ENCODE results near the gene COL5A2.

The COL5A2 gene

DNA sequence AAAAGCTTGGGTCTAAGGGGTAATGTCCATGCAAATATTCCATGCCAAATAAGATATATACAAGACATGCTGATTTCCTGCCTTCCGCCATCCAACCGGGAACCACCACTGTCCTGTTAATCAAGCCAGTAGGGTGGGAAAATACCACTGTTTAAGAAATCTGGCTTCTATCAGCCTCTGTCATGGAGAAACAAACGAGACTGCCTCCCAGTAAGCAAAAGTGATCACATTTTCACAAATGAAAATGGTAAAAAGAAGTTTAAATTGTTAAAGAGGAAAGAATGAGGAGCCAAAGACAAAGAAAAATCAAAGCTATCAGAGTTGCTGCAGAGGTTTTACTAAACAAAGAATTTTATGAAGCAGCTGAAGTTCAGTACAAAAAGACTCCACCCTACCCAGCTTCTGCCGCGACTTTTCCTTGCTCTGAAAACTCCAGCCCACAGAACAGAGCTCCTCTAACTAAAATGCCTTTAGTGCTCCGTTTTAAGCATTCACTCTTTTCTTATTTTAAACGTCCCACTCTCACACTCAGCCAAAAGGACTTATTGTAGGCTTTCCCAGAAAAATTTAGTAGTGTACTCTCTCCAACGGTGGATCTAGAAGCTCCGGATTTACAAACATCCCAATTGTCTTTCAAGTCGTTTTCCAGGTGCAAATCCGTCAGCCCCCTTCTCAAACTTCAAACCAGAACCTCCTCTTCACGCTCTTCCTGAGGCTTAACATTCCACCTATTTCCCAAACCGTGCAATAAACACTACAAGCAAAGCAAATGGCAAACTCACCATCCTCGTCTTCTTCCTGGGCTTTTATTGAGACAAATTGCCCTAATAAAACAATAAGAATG lies 613 bp downstream of the COL5A2 start:
- peak; percentile 61 for DNase-seq

DNA sequence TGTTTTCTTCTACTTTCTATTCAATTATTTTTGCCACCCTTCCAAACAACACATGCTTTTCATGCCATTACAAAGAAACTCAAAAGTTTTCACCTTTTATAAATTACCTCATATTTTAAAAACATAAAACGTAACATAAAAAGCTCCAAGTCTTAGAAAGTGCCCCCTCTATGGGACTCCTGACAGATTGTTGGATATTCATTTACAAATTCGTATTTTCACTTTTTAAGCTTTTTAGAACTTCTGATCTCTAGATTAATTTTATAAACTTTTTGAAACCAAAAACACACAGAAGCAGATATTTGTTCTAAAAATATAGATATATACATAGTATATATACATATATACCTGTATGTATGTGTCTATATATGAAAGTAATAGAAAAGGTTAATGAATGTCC lies 1.5 kb downstream of the COL5A2 start:
- DNase-seq = no peak

DNA sequence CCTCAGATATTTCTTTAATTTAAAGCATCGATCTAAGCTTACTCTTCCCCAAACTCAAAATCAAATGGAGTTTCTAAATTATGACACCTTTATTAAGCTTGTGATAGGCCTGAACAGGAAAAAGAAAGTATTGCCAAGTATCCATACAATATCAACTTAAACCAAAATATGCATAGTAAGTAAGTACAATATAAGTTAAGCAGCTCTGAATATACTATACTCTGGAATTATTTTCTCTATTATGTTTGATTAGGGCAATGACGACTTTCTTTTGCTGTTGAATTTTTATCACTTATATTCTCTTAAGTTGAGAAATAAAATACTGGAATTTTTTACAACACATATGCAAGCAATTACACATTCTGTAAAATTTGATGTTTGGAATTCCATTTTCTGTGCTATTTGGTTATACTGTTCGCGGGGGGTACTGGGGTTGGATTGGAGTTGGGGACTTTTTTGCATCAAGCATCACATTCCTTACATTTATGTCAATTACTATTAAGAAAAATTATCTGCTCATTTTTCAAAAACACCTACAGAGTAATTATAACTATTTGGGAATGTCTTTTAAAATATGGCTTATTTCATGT lies 2.2 kb downstream of the COL5A2 start:
- DNase-seq = no peak

DNA sequence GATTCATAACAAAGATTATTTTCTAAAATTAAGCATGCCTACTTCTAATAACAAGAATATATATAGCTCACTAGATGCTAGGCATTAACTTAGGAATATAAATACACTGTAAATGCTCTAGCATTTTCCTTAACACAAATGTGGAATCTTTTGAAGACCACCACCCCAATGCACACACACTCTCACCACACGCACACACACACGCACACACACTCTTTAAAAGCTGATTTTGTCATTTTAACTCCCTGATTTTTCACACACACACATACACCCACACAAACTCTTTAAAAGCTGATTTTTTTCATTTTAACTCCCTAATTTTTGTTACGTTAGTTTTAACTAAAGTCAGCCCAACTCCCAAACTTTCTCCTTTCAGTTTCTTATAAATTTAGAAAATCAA lies 3.0 kb downstream of the COL5A2 start:
- no peak for DNase-seq

DNA sequence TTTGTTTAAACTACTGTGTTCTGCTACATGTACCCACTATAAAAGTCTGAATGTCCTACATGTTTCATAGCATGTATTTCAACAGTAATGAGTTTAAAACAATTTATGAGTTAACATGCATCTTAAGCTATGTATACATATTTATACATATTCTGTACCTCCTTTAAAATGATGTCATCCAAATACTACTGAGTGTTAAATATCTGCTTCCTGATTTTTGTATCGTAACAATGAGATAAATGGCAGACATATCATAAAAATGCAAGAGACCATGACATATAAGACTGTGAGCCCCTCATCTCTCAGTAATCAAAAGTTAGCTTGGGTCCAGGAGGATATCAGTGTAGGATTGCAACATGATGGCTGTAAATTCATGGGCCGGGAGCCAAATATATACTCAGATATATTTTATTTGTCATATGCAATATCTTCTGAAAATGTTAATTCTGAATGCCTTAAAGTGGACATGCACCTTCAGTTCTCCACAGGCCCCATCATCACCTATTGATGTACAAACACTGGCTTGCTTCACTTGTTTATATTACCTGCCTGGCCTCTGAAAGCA lies 3.6 kb downstream of the COL5A2 start:
- DNase-seq = no peak

DNA sequence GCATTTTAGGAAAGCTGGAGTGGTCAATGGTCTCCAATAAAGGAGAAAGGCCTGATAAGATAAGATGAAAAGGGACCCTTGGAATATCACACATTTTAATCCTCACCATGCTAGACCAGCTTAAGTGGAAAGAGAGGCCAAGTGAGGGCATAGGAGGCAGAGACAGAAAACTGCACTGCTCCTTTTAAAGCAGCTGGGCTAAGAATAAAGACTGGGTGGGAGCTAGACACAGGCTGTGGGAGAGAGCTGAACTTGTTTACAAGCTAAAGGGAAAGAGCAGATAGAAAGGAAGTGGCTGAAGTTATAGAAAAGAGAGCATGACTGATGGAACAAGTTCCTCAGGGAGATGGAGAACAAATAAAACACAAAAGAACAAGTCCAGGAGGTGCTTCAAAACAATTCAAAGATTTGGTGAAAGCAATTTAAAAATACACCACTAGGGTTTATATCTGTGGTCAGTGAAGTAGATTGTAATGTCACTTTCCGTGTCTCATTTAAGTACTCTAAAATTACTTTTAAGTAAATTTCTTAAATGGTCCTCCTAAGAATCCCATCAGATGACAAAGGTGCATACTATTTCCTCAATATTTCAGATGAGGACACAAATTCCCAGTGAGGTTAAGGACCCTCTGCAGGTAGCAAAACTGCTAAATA lies 7.5 kb downstream of the COL5A2 start:
- no peak for DNase-seq

DNA sequence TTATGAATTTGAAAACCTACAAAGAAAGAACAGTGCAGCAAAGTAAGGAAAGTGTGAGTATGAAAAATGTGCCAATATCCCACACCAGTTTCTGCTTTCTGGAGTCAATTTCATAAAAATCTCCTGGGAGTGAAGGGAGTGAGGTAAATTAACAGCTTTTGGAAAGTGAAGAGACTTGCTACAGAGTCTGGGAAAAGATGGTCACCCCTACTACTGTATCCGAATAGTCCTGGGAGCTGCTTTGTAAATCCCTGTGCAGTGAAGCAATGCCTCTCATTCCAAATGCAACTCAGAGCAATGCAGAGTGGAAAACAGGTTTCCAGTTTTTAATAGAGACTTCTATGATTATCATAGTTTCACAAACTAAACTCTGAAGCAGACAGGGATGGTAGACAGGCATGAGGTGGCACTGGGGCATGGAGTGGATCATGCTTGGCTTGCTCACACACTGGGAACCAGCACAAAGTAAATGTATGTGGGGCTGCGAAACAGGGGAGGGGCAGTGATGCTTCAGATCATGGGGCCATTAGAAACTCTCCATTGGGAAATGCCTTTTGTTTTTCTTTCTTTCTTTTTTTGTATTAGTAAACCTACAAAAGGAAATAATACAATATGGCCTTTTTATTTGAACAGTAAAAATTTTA lies 10.6 kb downstream of the COL5A2 start:
- no peak for DNase-seq

DNA sequence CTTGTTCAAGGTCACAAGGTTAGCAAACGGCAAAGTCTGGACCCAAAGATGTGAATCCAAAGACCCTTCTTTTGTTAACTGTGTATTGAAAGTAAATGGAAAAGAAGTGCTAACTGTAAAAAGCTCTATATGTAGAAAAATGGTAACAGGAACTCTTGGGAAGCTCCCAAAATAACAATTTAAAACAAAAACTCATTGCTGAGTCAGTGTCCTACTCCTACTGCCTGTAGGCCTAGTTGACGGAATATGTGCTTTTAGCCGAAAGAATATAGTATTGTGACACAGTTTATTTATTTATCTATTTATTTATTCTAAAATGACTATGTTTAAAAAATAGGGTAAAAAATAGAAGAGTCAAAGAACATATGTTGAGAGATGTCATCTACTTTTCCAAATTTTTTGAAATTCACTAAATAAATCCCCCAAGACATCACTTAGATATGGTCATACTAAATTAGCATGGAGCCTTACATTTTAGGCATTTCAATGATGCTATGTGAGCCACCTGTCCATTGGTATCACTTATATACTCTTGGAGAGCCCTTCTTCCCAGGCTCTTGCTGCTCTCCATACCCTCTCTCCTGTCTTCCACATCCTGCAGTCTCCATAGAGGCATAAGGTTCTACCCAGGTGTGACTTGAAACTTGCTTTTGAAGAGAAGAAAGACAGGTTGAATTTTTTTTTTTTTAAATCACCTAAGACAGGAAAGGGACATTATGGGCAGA lies 13.7 kb downstream of the COL5A2 start:
- DNase-seq = no peak

DNA sequence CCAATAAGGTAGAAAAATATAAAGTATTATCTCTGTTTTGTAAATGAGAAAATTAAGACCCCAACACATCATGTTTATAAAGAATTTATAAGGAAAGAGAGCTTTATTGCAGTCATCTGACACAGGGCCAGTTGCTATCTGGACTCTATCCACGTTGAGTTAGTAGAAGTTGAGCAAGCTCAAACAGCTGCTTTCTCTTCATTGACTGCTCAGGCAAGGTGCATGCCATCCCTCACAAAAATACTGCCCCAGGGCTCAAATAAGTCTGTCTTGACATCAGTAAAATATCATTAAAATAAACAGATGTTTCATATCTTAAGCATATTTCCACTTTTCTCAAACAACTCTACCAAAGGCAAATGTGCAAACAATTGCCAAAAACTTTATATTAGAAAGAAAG lies 14.8 kb downstream of the COL5A2 start:
- peak; percentile 59 for DNase-seq

DNA sequence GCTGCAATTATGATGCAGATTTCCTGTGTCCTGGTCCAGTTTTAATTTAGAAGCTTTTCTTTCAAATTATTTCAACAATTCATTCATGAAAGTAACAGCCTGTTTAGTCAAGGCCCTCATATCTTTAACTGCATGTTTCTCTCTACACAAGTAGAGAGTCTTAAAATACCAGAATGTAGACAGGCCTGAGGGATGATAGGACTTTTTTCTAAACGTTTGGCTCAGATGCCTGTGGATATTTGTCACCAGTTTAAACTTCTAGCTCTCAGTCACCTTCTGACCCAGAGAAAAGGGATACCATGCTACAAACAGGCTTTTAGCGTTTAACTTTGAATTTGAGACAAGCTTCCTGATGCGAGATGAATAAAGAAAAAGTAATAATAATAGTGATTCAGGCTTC lies 15.7 kb downstream of the COL5A2 start:
- DNase-seq = no peak

DNA sequence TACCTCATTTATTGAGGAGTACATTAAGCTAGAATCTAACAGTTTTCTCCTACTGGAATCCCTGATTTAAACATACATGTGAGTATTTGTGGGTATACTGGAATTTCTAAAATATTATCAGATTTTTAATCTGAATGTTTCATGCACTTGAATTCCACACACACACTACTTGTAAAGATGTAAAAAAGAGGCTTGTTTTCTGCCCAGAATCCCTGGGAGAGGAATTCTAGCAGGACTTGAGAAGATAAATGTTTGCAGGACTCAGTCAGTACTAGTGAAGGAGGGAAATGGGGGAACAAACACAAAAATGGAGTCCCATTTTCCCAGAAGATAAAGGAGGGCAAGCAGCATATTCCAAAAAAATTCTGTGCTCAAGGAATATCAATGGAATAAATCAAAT lies 17.0 kb downstream of the COL5A2 start:
- DNase-seq = no peak

DNA sequence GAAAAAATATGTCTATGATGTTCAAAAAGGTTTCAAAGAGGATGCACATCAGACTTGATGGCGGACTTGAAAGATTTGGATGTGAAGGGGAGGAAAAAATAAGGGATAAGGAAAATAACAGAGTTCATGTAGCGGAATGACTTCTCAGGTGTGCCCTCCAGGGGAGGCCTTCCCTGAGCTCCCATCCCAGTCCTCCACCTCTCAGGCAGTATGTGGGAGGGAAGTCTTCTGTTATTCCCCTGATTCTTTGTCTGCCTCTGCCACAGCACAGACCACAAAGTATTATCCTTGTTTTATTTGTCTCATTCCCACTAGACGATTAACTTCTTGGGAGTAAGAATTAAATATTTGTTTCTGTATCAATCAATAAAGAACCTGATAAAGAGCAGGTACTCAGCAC lies 17.7 kb downstream of the COL5A2 start:
- no peak for DNase-seq

DNA sequence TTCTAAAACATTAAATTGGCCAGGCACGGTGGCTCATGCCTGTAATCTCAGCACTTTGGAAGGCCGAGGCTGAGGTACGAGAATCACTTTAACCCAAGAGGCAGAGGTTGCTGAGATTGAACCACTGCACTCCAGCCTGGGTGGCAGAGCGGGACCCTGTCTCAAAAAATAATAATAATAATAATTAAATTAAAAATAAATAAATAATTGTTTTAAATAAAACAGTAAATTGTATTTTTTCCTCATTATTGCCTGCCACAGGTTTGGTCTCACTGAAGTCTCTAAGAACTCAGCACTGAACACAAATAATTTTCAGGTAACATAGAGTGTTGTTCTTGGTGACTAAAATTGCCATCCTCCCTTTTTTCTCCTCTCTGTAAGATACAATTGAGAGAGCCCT lies 19.8 kb downstream of the COL5A2 start:
- no peak for DNase-seq

DNA sequence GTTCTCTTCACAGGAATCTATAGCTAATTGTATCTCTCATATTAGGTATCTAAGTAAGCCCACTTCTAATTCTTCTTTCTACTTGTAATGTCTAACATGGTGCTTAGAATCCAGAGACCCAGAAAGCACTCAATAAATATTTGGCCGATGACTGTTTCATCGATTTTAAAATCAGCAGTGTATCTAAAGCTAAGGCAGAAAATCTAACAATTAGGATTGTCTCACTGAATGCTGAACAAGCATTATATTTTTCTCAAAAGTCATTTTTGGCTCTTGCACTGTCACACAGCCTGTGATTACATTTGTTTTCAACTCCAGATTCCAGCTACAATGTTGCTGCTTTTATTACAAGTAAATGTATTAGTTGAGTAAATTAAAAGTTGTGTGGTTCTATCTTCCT lies 20.3 kb downstream of the COL5A2 start:
- no peak for DNase-seq

DNA sequence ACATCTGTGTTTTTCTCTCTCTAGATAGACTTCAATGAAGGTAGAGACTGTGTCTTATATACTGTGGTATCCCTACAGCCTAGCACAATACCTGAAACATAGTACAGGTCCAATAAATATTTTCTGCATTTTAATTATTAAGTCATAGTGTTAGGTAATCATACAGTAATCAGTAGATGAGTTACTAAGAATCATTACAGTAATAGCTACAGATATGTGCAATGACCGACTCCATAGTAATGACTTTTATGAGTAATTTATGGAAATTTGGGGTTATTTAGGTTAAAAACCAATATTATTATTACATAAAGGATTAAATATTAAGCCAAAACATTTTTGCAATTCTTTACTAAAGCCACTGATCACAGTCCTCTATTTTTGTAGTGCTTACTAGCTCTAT lies 21.6 kb downstream of the COL5A2 start:
- no peak for DNase-seq

DNA sequence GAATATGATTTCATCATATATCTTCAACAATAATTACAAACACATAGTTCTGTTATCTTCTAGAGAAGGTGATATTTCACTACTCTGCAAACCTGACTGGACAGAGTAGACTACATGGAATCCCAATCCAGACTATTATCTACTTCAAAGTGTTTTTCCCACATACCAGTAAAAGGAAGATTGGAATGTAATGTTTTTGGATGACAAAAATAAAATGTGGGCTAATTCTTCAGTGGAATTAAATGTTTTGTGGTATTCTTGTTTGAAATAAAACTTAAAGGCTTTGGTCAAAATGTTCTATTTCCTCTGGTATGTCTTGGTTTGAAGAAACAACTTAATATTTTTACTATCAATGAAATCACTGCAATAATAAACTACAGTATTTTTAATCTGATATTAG lies 22.1 kb downstream of the COL5A2 start:
- DNase-seq = no peak

DNA sequence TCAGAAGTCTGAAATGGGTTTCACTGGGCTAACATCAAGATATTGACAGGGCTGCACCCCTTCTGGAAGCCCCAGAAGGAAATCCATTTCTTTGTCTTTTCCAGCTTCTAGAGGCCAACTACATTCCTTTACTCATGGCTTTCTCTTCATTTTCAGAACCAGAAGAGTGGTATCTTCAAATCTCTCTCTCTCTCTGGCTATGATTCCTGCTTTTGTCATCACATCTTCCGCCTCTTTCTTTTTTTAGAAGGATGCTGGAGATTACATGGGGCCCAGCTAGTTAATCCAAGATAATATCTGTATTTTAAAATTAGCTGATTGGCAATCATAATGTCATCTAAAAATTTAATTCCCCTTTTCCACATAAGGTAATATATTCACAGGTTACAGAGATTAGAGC lies 23.8 kb downstream of the COL5A2 start:
- DNase-seq = no peak

DNA sequence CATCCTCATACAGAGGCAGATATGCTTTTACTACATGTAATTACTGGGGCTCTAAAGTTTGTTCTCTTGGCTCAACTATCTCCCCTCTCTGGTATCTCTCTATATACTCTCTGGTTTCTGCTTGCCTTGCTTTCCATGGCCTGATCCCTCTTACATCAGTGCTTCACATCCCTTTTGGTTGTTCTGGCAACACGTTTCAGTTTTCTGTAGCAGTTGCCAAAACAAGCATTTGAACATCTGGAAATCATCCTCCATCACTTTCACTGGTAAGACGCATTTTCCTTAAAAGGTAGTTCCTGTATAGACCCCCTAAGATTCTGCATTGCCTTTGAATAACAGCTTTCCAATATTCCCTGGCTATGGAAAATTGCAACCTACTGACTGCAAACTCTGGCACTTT lies 25.9 kb downstream of the COL5A2 start:
- no peak for DNase-seq

DNA sequence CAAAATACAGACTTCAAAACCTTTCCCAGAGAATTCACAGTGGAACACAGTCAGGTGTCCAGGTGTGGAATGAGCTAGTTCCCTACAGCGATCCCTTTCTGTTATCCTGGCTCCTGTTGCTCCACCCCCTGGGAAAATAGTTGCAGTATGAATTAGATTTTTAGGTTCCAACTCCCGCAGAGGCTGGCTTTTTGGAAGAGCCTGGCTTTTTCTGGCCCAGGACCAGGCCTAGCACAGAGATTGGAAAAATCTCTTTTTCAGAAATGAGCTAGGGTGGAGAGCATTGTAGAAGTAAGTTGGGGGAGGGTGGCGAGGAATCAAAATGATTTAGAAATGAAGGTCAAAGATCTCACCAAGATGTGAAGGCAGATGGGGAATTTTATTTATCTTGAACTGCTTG lies 27.1 kb downstream of the COL5A2 start:
- no peak for DNase-seq

DNA sequence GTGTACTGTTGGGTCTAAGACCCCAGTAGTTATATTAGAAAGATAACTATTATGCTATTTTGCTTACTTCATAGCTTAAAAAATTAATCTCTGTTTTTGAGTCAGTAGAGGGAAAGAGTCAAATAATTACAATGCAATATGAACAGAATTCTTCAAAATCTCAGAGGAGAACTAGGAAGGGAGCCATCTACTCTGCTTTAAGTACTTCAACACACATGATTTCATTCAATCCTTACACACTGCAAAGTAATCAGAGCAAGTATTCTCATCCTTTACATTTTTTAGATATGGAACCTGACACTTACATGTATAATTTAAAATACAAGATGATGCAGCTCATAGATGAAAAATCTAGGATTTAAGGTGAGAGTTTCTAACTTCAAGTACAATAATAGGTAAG lies 27.7 kb downstream of the COL5A2 start:
- no peak for DNase-seq

DNA sequence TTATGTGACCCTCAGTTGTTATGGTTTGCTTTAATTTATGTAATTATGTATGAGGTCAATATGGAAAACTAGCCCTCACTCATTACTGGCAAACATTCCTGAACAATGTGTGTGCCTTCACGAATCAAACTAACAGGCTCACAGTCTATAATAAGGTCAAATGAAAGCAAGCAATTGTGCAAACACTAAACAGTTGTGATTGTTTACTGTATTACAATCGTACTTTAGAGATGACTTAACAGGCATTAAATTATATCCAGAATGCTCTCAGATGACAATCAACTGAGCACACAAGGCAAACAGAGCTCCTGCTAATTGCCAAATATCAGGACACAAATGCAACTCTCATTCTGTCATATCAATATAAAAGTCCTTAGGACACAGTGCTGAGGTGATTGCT lies 29.5 kb downstream of the COL5A2 start:
- DNase-seq = no peak

DNA sequence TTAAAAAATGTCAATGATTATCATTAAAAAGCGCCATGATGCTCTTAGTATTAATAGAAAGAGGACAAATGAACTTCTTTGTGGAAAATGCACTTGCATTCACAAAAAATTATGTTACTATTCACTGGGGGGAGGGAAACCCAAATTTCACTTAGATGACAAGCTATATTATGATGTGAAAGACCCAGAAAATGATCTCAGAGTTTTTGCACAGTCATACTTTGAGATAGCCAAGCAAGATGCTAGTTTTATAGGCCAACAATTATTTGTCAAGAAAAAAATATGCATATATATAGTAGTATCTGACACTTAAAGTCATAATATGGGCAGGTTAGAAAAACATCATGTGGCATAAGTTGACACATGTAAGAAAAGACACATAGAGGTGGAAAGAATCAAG lies 31.6 kb downstream of the COL5A2 start:
- DNase-seq = no peak

DNA sequence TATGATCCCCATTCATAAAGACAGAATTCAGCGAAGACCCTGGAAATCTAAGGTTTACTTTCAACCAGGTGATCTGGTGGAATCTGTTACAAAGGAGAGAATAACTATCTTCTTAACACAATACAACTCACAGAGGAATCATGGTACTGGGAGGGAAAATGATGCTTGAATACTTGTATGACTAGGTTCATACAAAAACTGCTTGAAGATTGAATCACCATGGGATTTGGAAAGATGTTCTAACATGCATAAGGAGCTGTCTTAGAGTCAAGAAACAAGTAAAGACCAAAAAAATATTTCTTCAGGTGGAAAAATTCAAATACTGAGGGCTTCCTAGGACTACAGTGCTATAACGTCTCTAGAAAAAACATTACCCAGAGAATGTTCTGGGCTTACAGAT lies 32.2 kb downstream of the COL5A2 start:
- DNase-seq = no peak

All from islet precursor cell (in vitro differentiated cells).